H1 (cell line): Measurements from ENCODE around the gene C17orf107. TPM values are rescaled to one million over a fixed set of nuclear protein-coding genes. Genes with fewer than 3 reads are reported as not detected.

Source experiments
- CTCF ChIA-PET: fragments of 300-600 bp; sonication (Branson Sonifier 250); formaldehyde crosslinking; loops from one replicate; lab custom pipeline; 2021; ENCODE audit not compliant: partially characterized antibody; lab: Charles Lee
- POLR2A ChIA-PET: fragments of 300-600 bp; sonication (Branson Sonifier 250); formaldehyde crosslinking; loops from one replicate; lab custom pipeline; 2021; ENCODE audit warnings: inconsistent platforms; ENCODE audit not compliant: partially characterized antibody; lab: Charles Lee
- DNase-seq, 2 experiments: peaks; one replicate each; pipeline versions ENCODE4 v3.0.0 to v3.0.0-alpha.2; 2010 to 2022; ENCODE audit warnings: low spot score in 2 of 2, low read depth in 1 of 2, mixed read lengths in 1 of 2
- FAIRE-seq: peaks from 2 replicates; lab custom pipeline; 2011; peaks lifted over from hg19 to GRCh38; lab: Jason Lieb, UNC
- H2AFZ ChIP-seq: 2 replicates; pipeline ENCODE4 v1.8.1; 2012; ENCODE audit warnings: low read length, inconsistent platforms
- H2AK5ac ChIP-seq: 2 replicates; pipeline ENCODE4 v1.6.1; 2013; ENCODE audit warnings: low read depth, low read length
- H2BK120ac ChIP-seq: replicated peaks from 2 replicates; pipeline ENCODE3; 2013; ENCODE audit warnings: low read depth, low read length, inconsistent platforms
- H2BK12ac ChIP-seq: 2 replicates; pipeline ENCODE4 v1.6.1; 2013; ENCODE audit warnings: low read depth, low read length
- H2BK15ac ChIP-seq: 2 replicates; pipeline ENCODE4 v1.6.1; 2013; ENCODE audit warnings: low read length
- H2BK20ac ChIP-seq: 2 replicates; pipeline ENCODE4 v1.6.1; 2013; ENCODE audit warnings: low read length
- H2BK5ac ChIP-seq: 2 replicates; pipeline ENCODE4 v1.6.1; 2013; ENCODE audit warnings: low read depth, low read length
- H3K14ac ChIP-seq: 2 replicates; pipeline ENCODE4 v1.6.1; 2013; ENCODE audit warnings: inconsistent platforms; ENCODE audit not compliant: insufficient read length
- H3K18ac ChIP-seq: 2 replicates; pipeline ENCODE4 v1.6.1; 2013; ENCODE audit warnings: low read length; ENCODE audit errors: extremely low read depth
- H3K23ac ChIP-seq: 2 replicates; pipeline ENCODE4 v1.6.1; 2013; ENCODE audit warnings: inconsistent platforms; ENCODE audit not compliant: insufficient read length
- H3K23me2 ChIP-seq: 2 replicates; pipeline ENCODE4 v1.6.1; 2013; ENCODE audit warnings: low read depth, low read length
- H3K27ac ChIP-seq: 2 replicates; pipeline ENCODE4 v1.6.1; 2011; ENCODE audit warnings: low read depth, low read length, inconsistent platforms
- H3K27me3 ChIP-seq, 4 experiments: replicated peaks in 1 of 4; 1 replicate in 1 of 4; 2 replicates in 3 of 4; pipeline versions ENCODE4 v1.6.1 to v1.8.1; 2011 to 2013; ENCODE audit warnings: low read length in 3 of 4, mild to moderate bottlenecking in 3 of 4, inconsistent platforms in 2 of 4, mixed read lengths in 2 of 4, moderate library complexity in 1 of 4; ENCODE audit not compliant: control insufficient read depth in 3 of 4, insufficient read depth in 3 of 4; ENCODE audit errors: extremely low read depth in 1 of 4
- H3K36me3 ChIP-seq, 4 experiments: 2 replicates each; pipeline versions ENCODE4 v1.6.1 to v1.8.1; 2011 to 2013; ENCODE audit warnings: mild to moderate bottlenecking in 4 of 4, low read length in 3 of 4, moderate library complexity in 2 of 4, control low read depth in 1 of 4, inconsistent platforms in 1 of 4; ENCODE audit not compliant: insufficient read depth in 4 of 4, control insufficient read depth in 2 of 4
- H3K4ac ChIP-seq: replicated peaks from 2 replicates; pipeline ENCODE3; 2013; ENCODE audit warnings: low read length, low read depth, mixed read lengths, inconsistent platforms; ENCODE audit not compliant: insufficient read length
- H3K4me1 ChIP-seq, 4 experiments: replicated peaks in 1 of 4; 1 replicate in 1 of 4; 2 replicates in 3 of 4; pipeline versions ENCODE4 v1.6.1 to v1.8.1; 2011 to 2013; ENCODE audit warnings: low read length in 3 of 4, inconsistent platforms in 2 of 4, mixed read lengths in 1 of 4; ENCODE audit not compliant: insufficient read depth in 4 of 4, control insufficient read depth in 3 of 4
- H3K4me2 ChIP-seq, 2 experiments: 2 replicates each; pipeline versions ENCODE4 v1.6.1 to v1.8.1; 2011 to 2013; ENCODE audit warnings: low read depth in 2 of 2, low read length in 2 of 2, control low read depth in 1 of 2, inconsistent platforms in 1 of 2, mild to moderate bottlenecking in 1 of 2; ENCODE audit not compliant: insufficient read depth in 1 of 2
- H3K4me3 ChIP-seq, 4 experiments: fragments of 200-600, 300-600 bp in 1 of 4; sonication (generic), shearing (Covaris generic), sonication (Bioruptor Twin) in 1 of 4; 2 replicates each; pipeline versions ENCODE4 v1.5.1 to v1.8.1; 2011 to 2016; ENCODE audit warnings: low read length in 4 of 4, low read depth in 3 of 4, control low read depth in 2 of 4, inconsistent platforms in 2 of 4, mild to moderate bottlenecking in 2 of 4, mixed read lengths in 1 of 4, moderate library complexity in 1 of 4; ENCODE audit not compliant: insufficient read depth in 2 of 4; ENCODE audit errors: extremely low read depth in 1 of 4
- H3K56ac ChIP-seq: replicated peaks from 2 replicates; pipeline ENCODE3; 2013; ENCODE audit warnings: low read depth, mild to moderate bottlenecking, mixed read lengths, low read length, inconsistent platforms; ENCODE audit not compliant: insufficient read length
- H3K79me1 ChIP-seq: 2 replicates; pipeline ENCODE4 v1.6.1; 2013; ENCODE audit warnings: low read depth, low read length, control low read depth
- H3K79me2 ChIP-seq, 2 experiments: 2 replicates each; pipeline versions ENCODE4 v1.6.1 to v1.8.1; 2012 to 2013; ENCODE audit warnings: low read length in 2 of 2, mild to moderate bottlenecking in 2 of 2, inconsistent platforms in 1 of 2; ENCODE audit not compliant: insufficient read depth in 2 of 2, control insufficient read depth in 1 of 2
- H3K9ac ChIP-seq, 4 experiments: replicated peaks in 1 of 4; 1 replicate in 1 of 4; 2 replicates in 3 of 4; pipeline versions ENCODE4 v1.6.1 to v1.8.1; 2011 to 2013; ENCODE audit warnings: low read depth in 3 of 4, low read length in 3 of 4, control low read depth in 2 of 4, mild to moderate bottlenecking in 2 of 4, moderate library complexity in 2 of 4, inconsistent platforms in 1 of 4; ENCODE audit errors: extremely low read depth in 1 of 4
- H3K9me3 ChIP-seq, 2 experiments: 2 replicates each; pipeline versions ENCODE4 v1.6.1 to v1.8.1; 2012 to 2013; ENCODE audit warnings: mild to moderate bottlenecking in 2 of 2, moderate library complexity in 2 of 2, control low read depth in 1 of 2, inconsistent platforms in 1 of 2, low read depth in 1 of 2, low read length in 1 of 2, mixed read lengths in 1 of 2; ENCODE audit not compliant: insufficient read depth in 2 of 2
- H4K20me1 ChIP-seq, 2 experiments: replicated peaks in 1 of 2; 2 replicates each; pipeline versions ENCODE3 to v1.8.1; 2011 to 2013; ENCODE audit warnings: inconsistent platforms in 2 of 2, low read length in 2 of 2, mild to moderate bottlenecking in 1 of 2; ENCODE audit not compliant: insufficient read depth in 2 of 2, control insufficient read depth in 1 of 2
- H4K5ac ChIP-seq: 2 replicates; pipeline ENCODE4 v1.6.1; 2013; ENCODE audit warnings: low read length, low read depth, mixed read lengths, inconsistent platforms; ENCODE audit not compliant: insufficient read length
- H4K8ac ChIP-seq: 2 replicates; pipeline ENCODE4 v1.8.0; 2013; ENCODE audit warnings: mild to moderate bottlenecking, moderate library complexity, low read length, inconsistent platforms; ENCODE audit not compliant: insufficient read depth; ENCODE audit errors: extremely low read depth
- H4K91ac ChIP-seq: replicated peaks from 2 replicates; pipeline ENCODE3; 2013; ENCODE audit warnings: low read length, mixed read lengths, inconsistent platforms; ENCODE audit not compliant: insufficient read length
- BCL11A ChIP-seq, 2 experiments: IDR thresholded peaks; one replicate each; pipeline ENCODE4 v1.6.1; 2011; ENCODE audit warnings: low read depth in 2 of 2, low read length in 2 of 2, mild to moderate bottlenecking in 2 of 2
- POU5F1 ChIP-seq: IDR thresholded peaks from 2 replicates; pipeline ENCODE4 v1.6.1; 2011; ENCODE audit warnings: low read depth, mild to moderate bottlenecking, low read length, moderate library complexity
- YY1 ChIP-seq: IDR thresholded peaks from 2 replicates; pipeline ENCODE4 v1.6.1; 2011; ENCODE audit warnings: low read depth, mild to moderate bottlenecking, low read length
- WGBS, 2 experiments: shearing (Covaris generic) in 1 of 2; methylation state at CpG; one replicate each; pipeline versions ENCODE4 v1.1.6 to v1.1.7; 2013 to 2015; ENCODE audit warnings: low lambda C conversion rate in 2 of 2, mixed read lengths in 2 of 2, inconsistent platforms in 1 of 2, low coverage in 1 of 2, missing lambda C conversion rate in 1 of 2; ENCODE audit not compliant: insufficient replicate concordance in 2 of 2, insufficient coverage in 1 of 2, insufficient read length in 1 of 2; ENCODE audit errors: extremely low coverage in 1 of 2, missing lambda C conversion rate in 1 of 2; 5-methylcytosine and 5-hydroxymethylcytosine counted together
- polyA plus RNA-seq, 7 experiments: library from polyadenylated mRNA; depleted of rRNA in 3 of 7; stranded (reverse) in 5 of 7; unstranded in 2 of 7; fragments of >200 nt in 5 of 7; fragments of 200-250 nt in 2 of 7; gene quantifications; 1 replicate in 5 of 7; 2 replicates in 1 of 7; 4 replicates in 1 of 7; pipeline versions ENCODE4 v1.2.1 to v1.2.3, GENCODE V29; 2011 to 2013; ENCODE audit warnings: missing spikeins in 2 of 7, mixed read lengths in 2 of 7
- total RNA-seq: library from RNA; stranded (reverse); fragmentation: NEBNext Ultra II Directional; extraction: Animal tissue kit (Norgen Biotek cat#: 25700); gene quantifications from 2 replicates; pipeline ENCODE4 v1.2.1, GENCODE V29; 2021

C17orf107 gene
- total and polyA plus RNA-seq, 2 of the 8 experiments (the other 6 are each of a cell fraction or from before 2014, with no cell fraction given): 0.39 to 0.45 TPM

GRCh38 chr17:4880857-4881256, 18.5 kb upstream of the C17orf107 start:
- Histone ChIP-seq H3K56ac (no peak overlapping the region), H3K27ac (no peak overlapping the region), H3K79me1 (no peaks in the 10 kb centered on the region; the same call in 1 of the 2 replicates), H3K27me3 (no peaks in the 10 kb centered on the region), H2BK120ac (no peak overlapping the region), H3K23me2 (no peaks in the 10 kb centered on the region), H3K4ac (no peak overlapping the region), H3K36me3 (peaks cover 3 to 15% (median 14%) of the 10 kb centered on the region in 4 experiments; a peak in 5 of 8 replicates), H4K8ac (no peak overlapping the region), H4K20me1 (no peaks in the 10 kb centered on the region), H2BK20ac (no peak overlapping the region), H3K14ac (no peak overlapping the region), H2BK12ac (no peak overlapping the region), H3K9me3 (no peaks in the 10 kb centered on the region), H2AFZ (no peak overlapping the region), H3K18ac (no peak overlapping the region), H3K4me3 (no peak overlapping the region), H2BK5ac (no peak overlapping the region), H3K4me1 (peaks cover 0 to 4% (median 1%) of the 10 kb centered on the region in 4 experiments; a peak in 3 of 7 replicates), H3K4me2 (no peak overlapping the region), H4K5ac (no peak overlapping the region), H3K9ac (no peak overlapping the region), H2BK15ac (no peak overlapping the region), H2AK5ac (no peak overlapping the region), H3K79me2 (no peaks in the 10 kb centered on the region), H3K23ac (no peak overlapping the region), H4K91ac (no peak overlapping the region)
- ChIA-PET POLR2A (interaction anchor here (0.7 to 2.1 kb wide), 7 partner anchors 20 to 172 kb away, joined by 3 to 5 read pairs (median 3); no protein-coding TSS in a partner anchor), CTCF (interaction anchor here (0.7 to 6.2 kb wide), 28 partner anchors 8 to 178 kb away, joined by 3 to 55 read pairs (median 6); partner anchors contain the start of genes ARRB2, C17orf107, CHRNE and GLTPD2)
- 84% methylated on average over 9 of the region's 15 CpGs; no CpG with 5 or more reads in 1 of the 2 experiments for WGBS, 2 experiments
- DNase-seq (no peak), FAIRE-seq (no peak)
- TF ChIP-seq BCL11A (IDR thresholded peaks at IDR 0.05; ENCODE audit: low read depth in 2 of 2, low read length in 2 of 2) (no peak), POU5F1 (no peak), YY1 (no peak)
